ENCODE results near the gene DSP.

GRCh38 chr6:7588506-7588905 is 47.0 kb downstream of the DSP start:
- TF ChIP-seq POLR2A (IDR thresholded peaks at IDR 0.05) (no peak), POLR2AphosphoS5 (IDR thresholded peaks at IDR 0.05) (no peak)
- TF ChIP-seq, protein P1, sequence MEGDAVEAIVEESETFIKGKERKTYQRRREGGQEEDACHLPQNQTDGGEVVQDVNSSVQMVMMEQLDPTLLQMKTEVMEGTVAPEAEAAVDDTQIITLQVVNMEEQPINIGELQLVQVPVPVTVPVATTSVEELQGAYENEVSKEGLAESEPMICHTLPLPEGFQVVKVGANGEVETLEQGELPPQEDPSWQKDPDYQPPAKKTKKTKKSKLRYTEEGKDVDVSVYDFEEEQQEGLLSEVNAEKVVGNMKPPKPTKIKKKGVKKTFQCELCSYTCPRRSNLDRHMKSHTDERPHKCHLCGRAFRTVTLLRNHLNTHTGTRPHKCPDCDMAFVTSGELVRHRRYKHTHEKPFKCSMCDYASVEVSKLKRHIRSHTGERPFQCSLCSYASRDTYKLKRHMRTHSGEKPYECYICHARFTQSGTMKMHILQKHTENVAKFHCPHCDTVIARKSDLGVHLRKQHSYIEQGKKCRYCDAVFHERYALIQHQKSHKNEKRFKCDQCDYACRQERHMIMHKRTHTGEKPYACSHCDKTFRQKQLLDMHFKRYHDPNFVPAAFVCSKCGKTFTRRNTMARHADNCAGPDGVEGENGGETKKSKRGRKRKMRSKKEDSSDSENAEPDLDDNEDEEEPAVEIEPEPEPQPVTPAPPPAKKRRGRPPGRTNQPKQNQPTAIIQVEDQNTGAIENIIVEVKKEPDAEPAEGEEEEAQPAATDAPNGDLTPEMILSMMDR (IDR thresholded peaks at IDR 0.05 in 8 of 11, conservative IDR thresholded peaks at IDR 0.05 in 3 of 11), result no peak

Measured in spleen (tissue), 7 donors.